Right atrium auricular region (tissue), 2 donors: ENCODE results near the gene RABGGTB. TPM values are rescaled to one million over a fixed set of nuclear protein-coding genes. Genes with fewer than 3 reads are reported as not detected.
"Not testable (repeated sequence)": the region's sequence is repeated elsewhere in the genome, so short reads cannot be mapped to it uniquely, and the experiment has no call there.

ENCODE experiments used
- DNase-seq: peaks from one replicate; pipeline ENCODE4 v3.0.0-alpha.2; 2019; ENCODE audit warnings: low spot score
- H3K27ac ChIP-seq, 2 donors: fragments of 200-600 bp; sonication (generic); 1 replicate in 1 of 2; 2 replicates in 1 of 2; pipeline ENCODE4 v1.5.1; 2016 to 2019
- H3K27me3 ChIP-seq, 2 donors: fragments of 200-600 bp; sonication (generic); one replicate each; pipeline versions ENCODE4 v1.5.1 to v1.6.0; 2017 to 2019
- H3K36me3 ChIP-seq: fragments of 200-600 bp; sonication (generic); one replicate; pipeline ENCODE4 v1.5.1; 2016
- H3K4me1 ChIP-seq, 2 donors: fragments of 200-600 bp; sonication (generic); one replicate each; pipeline versions ENCODE4 v1.5.1 to v1.6.0; 2017 to 2019
- H3K4me3 ChIP-seq, 2 donors: fragments of 200-600 bp; sonication (generic); 1 replicate in 1 of 2; 2 replicates in 1 of 2; pipeline ENCODE4 v1.5.1; 2017 to 2019; ENCODE audit warnings: mild to moderate bottlenecking in 1 of 2, moderate library complexity in 1 of 2
- H3K9me3 ChIP-seq, 2 donors: fragments of 200-600 bp; sonication (generic); one replicate each; pipeline ENCODE4 v1.5.1; 2019
- CTCF ChIP-seq, 2 donors: fragments of 200-600 bp; sonication (generic); IDR thresholded peaks; one replicate each; pipeline ENCODE4 v1.5.1; 2019; ENCODE audit warnings: antibody characterized with exemption in 2 of 2
- total RNA-seq, 2 donors: library from RNA; depleted of rRNA; stranded (reverse); fragments of >200 nt; gene quantifications; one replicate each; pipeline ENCODE4 v1.1.0, GENCODE V29; 2016

The RABGGTB gene
- 10 to 100 TPM; 38.5 to 42.2 TPM for total RNA-seq

- peaks cover 20% of the 10 kb centered on the region for H3K36me3 ChIP-seq
- DNase-seq: peak; percentile 93
- H3K9me3 ChIP-seq: no peaks in the 10 kb centered on the region
- H3K4me1 ChIP-seq: peaks cover 0 to 49% of the 10 kb centered on the region in 2 donors
- no peaks in the 10 kb centered on the region for H3K27me3 ChIP-seq
- no peak for TF ChIP-seq CTCF (IDR thresholded peaks at IDR 0.05)
- peak within 1 kb of the TSS; percentile 70 to 72 for H3K4me3 ChIP-seq
- peak within 1 kb of the TSS; percentile 82 to 91 for H3K27ac ChIP-seq
Measured at GRCh38 chr1:75785983-75786853, at the start of gene RABGGTB. Gene RABGGTB, plus strand, starts transcription at chr1:75786256. Its CDS starts 16 bp downstream, at chr1:75786272.

GRCh38 chr1:75742047-75742625, 43.9 kb upstream of the RABGGTB start:
- H3K27ac ChIP-seq: no peak overlapping the region
- TF ChIP-seq CTCF (IDR thresholded peaks at IDR 0.05): no peak
- H3K36me3 ChIP-seq: peaks cover 78% of the 10 kb centered on the region
- H3K9me3 ChIP-seq: no peaks in the 10 kb centered on the region
- no peak for DNase-seq
- H3K4me1 ChIP-seq: no peaks in the 10 kb centered on the region
- H3K4me3 ChIP-seq: no peak overlapping the region
- no peaks in the 10 kb centered on the region for H3K27me3 ChIP-seq

GRCh38 chr1:75745276-75745675, 40.8 kb upstream of the RABGGTB start:
- H3K36me3 ChIP-seq: peaks cover 59% of the 10 kb centered on the region
- no peak for TF ChIP-seq CTCF (IDR thresholded peaks at IDR 0.05)
- no peak for DNase-seq

GRCh38 chr1:75757210-75757609, 28.8 kb upstream of the RABGGTB start:
- not testable (repeated sequence) for H3K27me3 ChIP-seq, H3K4me1 ChIP-seq, H3K27ac ChIP-seq, H3K4me3 ChIP-seq, DNase-seq, H3K9me3 ChIP-seq
- H3K36me3 ChIP-seq: peaks cover 32% of the 10 kb centered on the region

More at GRCh38 chr1:75745276-75745675, 40.8 kb upstream of the RABGGTB start:
- no peaks in the 10 kb centered on the region for H3K9me3 ChIP-seq
- no peak overlapping the region for H3K27ac ChIP-seq
- no peaks in the 10 kb centered on the region for H3K4me1 ChIP-seq
- no peaks in the 10 kb centered on the region for H3K27me3 ChIP-seq
- H3K4me3 ChIP-seq: no peak overlapping the region

- peaks cover 25% of the 10 kb centered on the region for H3K36me3 ChIP-seq
- not testable (repeated sequence) for H3K4me3 ChIP-seq, H3K4me1 ChIP-seq, H3K27ac ChIP-seq, DNase-seq, H3K9me3 ChIP-seq, H3K27me3 ChIP-seq
Measured at GRCh38 chr1:75758543-75758942, 27.5 kb upstream of the RABGGTB start.

- no peak for TF ChIP-seq CTCF (IDR thresholded peaks at IDR 0.05)
- Histone ChIP-seq H3K36me3 (no peaks in the 10 kb centered on the region), H3K4me1 (no peaks in the 10 kb centered on the region), H3K4me3 (no peak overlapping the region), H3K9me3 (no peaks in the 10 kb centered on the region), H3K27ac (no peak overlapping the region), H3K27me3 (no peaks in the 10 kb centered on the region)
- no peak for DNase-seq
Measured at GRCh38 chr1:75764057-75764655, 21.9 kb upstream of the RABGGTB start.
